SK-N-SH treated with all-trans-retinoic acid at 6 μM for 48 hours (cell line): Measurements from ENCODE around the gene TBCK.

ENCODE experiments used
- ATAC-seq: fragments of 200-7000 bp; cut with Tn5 transposase; 3 replicates; pipeline ENCODE4 v1.9.1; 2020; ENCODE audit warnings: mild to moderate bottlenecking, moderate library complexity
- ARNTL ChIP-seq: fragments of 450-650 bp; formaldehyde crosslinking; IDR thresholded peaks from 2 replicates; pipeline ENCODE4 v1.5.0; 2020; ENCODE audit warnings: low read depth, mild to moderate bottlenecking, moderate library complexity, borderline replicate concordance
- CREB5 ChIP-seq: fragments of 250-450 bp; sonication (Bioruptor Pico); IDR thresholded peaks from 2 replicates; pipeline ENCODE4 v1.5.1; 2020; ENCODE audit warnings: low read depth, mild to moderate bottlenecking, moderate library complexity
- CSDC2 ChIP-seq: fragments of 250-450 bp; sonication (Bioruptor Pico); IDR thresholded peaks from 2 replicates; pipeline ENCODE4 v1.5.0; 2020; ENCODE audit warnings: mild to moderate bottlenecking, moderate library complexity
- CSRNP3 ChIP-seq: fragments of 250-450 bp; sonication (Bioruptor Pico); IDR thresholded peaks from 2 replicates; pipeline ENCODE4 v1.5.1; 2021; ENCODE audit warnings: mild to moderate bottlenecking, moderate library complexity
- GLIS3 ChIP-seq: fragments of 250-450 bp; sonication (Bioruptor Pico); IDR thresholded peaks from 2 replicates; pipeline ENCODE4 v1.5.0; 2020; ENCODE audit warnings: mild to moderate bottlenecking, moderate library complexity
- PATZ1 ChIP-seq: fragments of 250-450 bp; sonication (Bioruptor Pico); IDR thresholded peaks from 2 replicates; pipeline ENCODE4 v1.8.0; 2020; ENCODE audit warnings: mild to moderate bottlenecking, moderate library complexity, borderline replicate concordance
- POU6F1 ChIP-seq: fragments of 250-450 bp; sonication (Bioruptor Pico); IDR thresholded peaks from 2 replicates; pipeline ENCODE4 v1.8.0; 2021; ENCODE audit warnings: low read depth, mild to moderate bottlenecking, moderate library complexity, borderline replicate concordance
- RARB ChIP-seq: fragments of 250-450 bp; sonication (Bioruptor Pico); IDR thresholded peaks from 2 replicates; pipeline ENCODE4 v1.8.0; 2021; ENCODE audit warnings: mild to moderate bottlenecking, moderate library complexity
- SNAI2 ChIP-seq: fragments of 250-450 bp; sonication (Bioruptor Pico); IDR thresholded peaks from 2 replicates; pipeline ENCODE4 v1.5.0; 2020; ENCODE audit warnings: mild to moderate bottlenecking, moderate library complexity
- TCF4 ChIP-seq: fragments of 250-450 bp; sonication (Bioruptor Pico); IDR thresholded peaks from 2 replicates; pipeline ENCODE4 v1.8.0; 2021; ENCODE audit warnings: mild to moderate bottlenecking, moderate library complexity, borderline replicate concordance
- TOX ChIP-seq: fragments of 250-450 bp; sonication (Bioruptor Pico); IDR thresholded peaks from 2 replicates; pipeline ENCODE4 v1.8.0; 2021; ENCODE audit warnings: mild to moderate bottlenecking, moderate library complexity, borderline replicate concordance
- ZC3H10 ChIP-seq: fragments of 250-450 bp; sonication (Bioruptor Pico); IDR thresholded peaks from 2 replicates; pipeline ENCODE4 v1.5.1; 2021; ENCODE audit warnings: mild to moderate bottlenecking, moderate library complexity
- ZFP3 ChIP-seq: fragments of 250-450 bp; sonication (Bioruptor Pico); IDR thresholded peaks from 2 replicates; pipeline ENCODE4 v1.5.0; 2020; ENCODE audit warnings: mild to moderate bottlenecking, moderate library complexity
- ZFP30 ChIP-seq: fragments of 450-650 bp; formaldehyde crosslinking; IDR thresholded peaks from 2 replicates; pipeline ENCODE4 v1.5.0; 2022; ENCODE audit warnings: mild to moderate bottlenecking, moderate library complexity
- ZNF565 ChIP-seq: fragments of 450-650 bp; formaldehyde crosslinking; conservative IDR thresholded peaks from 2 replicates; pipeline ENCODE4 v1.5.0; 2020; ENCODE audit warnings: low read depth, mild to moderate bottlenecking, moderate library complexity
- ZNF70 ChIP-seq: fragments of 450-650 bp; formaldehyde crosslinking; IDR thresholded peaks from 2 replicates; pipeline ENCODE4 v1.5.0; 2020; ENCODE audit warnings: mild to moderate bottlenecking, moderate library complexity
- TF ChIP-seq, protein P1 (sequence below): fragments of 250-450 bp; sonication (Bioruptor Pico); IDR thresholded peaks from 2 replicates; pipeline ENCODE4 v1.5.0; 2020; ENCODE audit warnings: mild to moderate bottlenecking, moderate library complexity

Gene TBCK

GRCh38 chr4:106355193-106355592 is 39.2 kb upstream of the TBCK start:
- TF ChIP-seq SNAI2 (CRISPR knock-in tag) (no peak), ZC3H10 (CRISPR knock-in tag) (no peak), CSDC2 (CRISPR knock-in tag) (no peak)
- TF ChIP-seq, protein P1, sequence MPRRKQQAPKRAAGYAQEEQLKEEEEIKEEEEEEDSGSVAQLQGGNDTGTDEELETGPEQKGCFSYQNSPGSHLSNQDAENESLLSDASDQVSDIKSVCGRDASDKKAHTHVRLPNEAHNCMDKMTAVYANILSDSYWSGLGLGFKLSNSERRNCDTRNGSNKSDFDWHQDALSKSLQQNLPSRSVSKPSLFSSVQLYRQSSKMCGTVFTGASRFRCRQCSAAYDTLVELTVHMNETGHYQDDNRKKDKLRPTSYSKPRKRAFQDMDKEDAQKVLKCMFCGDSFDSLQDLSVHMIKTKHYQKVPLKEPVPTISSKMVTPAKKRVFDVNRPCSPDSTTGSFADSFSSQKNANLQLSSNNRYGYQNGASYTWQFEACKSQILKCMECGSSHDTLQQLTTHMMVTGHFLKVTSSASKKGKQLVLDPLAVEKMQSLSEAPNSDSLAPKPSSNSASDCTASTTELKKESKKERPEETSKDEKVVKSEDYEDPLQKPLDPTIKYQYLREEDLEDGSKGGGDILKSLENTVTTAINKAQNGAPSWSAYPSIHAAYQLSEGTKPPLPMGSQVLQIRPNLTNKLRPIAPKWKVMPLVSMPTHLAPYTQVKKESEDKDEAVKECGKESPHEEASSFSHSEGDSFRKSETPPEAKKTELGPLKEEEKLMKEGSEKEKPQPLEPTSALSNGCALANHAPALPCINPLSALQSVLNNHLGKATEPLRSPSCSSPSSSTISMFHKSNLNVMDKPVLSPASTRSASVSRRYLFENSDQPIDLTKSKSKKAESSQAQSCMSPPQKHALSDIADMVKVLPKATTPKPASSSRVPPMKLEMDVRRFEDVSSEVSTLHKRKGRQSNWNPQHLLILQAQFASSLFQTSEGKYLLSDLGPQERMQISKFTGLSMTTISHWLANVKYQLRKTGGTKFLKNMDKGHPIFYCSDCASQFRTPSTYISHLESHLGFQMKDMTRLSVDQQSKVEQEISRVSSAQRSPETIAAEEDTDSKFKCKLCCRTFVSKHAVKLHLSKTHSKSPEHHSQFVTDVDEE (CRISPR knock-in tag), result no peak
- TF ChIP-seq, all 23 proteins: peak for 0
- no peak for ATAC-seq

GRCh38 chr4:106353786-106354185 is 37.8 kb upstream of the TBCK start:
- TF ChIP-seq RARB (CRISPR knock-in tag) (no peak), ZFP3 (CRISPR knock-in tag) (no peak), ZC3H10 (CRISPR knock-in tag) (no peak), ZNF565 (CRISPR knock-in tag) (no peak), TOX (no peak), CREB5 (CRISPR knock-in tag) (no peak), POU6F1 (CRISPR knock-in tag) (no peak), ARNTL (no peak), TCF4 (no peak)
- TF ChIP-seq, protein P1 (CRISPR knock-in tag), result no peak
- no peak for ATAC-seq

GRCh38 chr4:106351016-106351415 is 35.0 kb upstream of the TBCK start:
- no peak for TF ChIP-seq CREB5 (CRISPR knock-in tag)
- TF ChIP-seq ZNF70 (CRISPR knock-in tag), result no peak
- no peak for TF ChIP-seq CSDC2 (CRISPR knock-in tag)
- TF ChIP-seq GLIS3 (CRISPR knock-in tag), result no peak
- no peak for TF ChIP-seq ARNTL
- no peak for TF ChIP-seq ZC3H10 (CRISPR knock-in tag)
- no peak for TF ChIP-seq ZNF565 (CRISPR knock-in tag)
- no peak for TF ChIP-seq PATZ1
- TF ChIP-seq POU6F1 (CRISPR knock-in tag), result no peak
- TF ChIP-seq TCF4, result no peak
- TF ChIP-seq CSRNP3 (CRISPR knock-in tag), result no peak
- TF ChIP-seq ZFP30 (CRISPR knock-in tag), result no peak
- ATAC-seq, result no peak
